Smooth muscle cell (in vitro differentiated cells): Measurements from ENCODE around the gene CACNA1E. TPM values are rescaled to one million over a fixed set of nuclear protein-coding genes. Genes with fewer than 3 reads are reported as not detected.

ENCODE experiments used
- DNase-seq: peaks from one replicate; lab custom pipeline; 2025; ENCODE audit not compliant: unreplicated experiment; lab: John Stamatoyannopoulos, UW
- H2AFZ ChIP-seq: fragments of 200-600 bp; sonication (generic); 2 replicates; pipeline ENCODE4 v1.6.0; 2016; ENCODE audit warnings: antibody characterized with exemption, low read depth, mild to moderate bottlenecking
- H3F3A ChIP-seq: fragments of 200-600 bp; sonication (generic); 2 replicates; pipeline ENCODE4 v1.6.0; 2017; ENCODE audit warnings: antibody characterized with exemption, low read depth
- H3K27ac ChIP-seq: fragments of 200-600 bp; sonication (generic); 2 replicates; pipeline ENCODE4 v1.5.1; 2016; ENCODE audit warnings: low read depth, mild to moderate bottlenecking
- H3K27me3 ChIP-seq: fragments of 200-600 bp; sonication (generic); 2 replicates; pipeline ENCODE4 v1.6.1; 2016; ENCODE audit warnings: low read depth, mild to moderate bottlenecking
- H3K36me3 ChIP-seq: fragments of 200-600 bp; sonication (generic); 2 replicates; pipeline ENCODE4 v1.5.1; 2016; ENCODE audit warnings: low read depth
- H3K4me1 ChIP-seq: fragments of 200-600 bp; sonication (generic); 2 replicates; pipeline ENCODE4 v1.5.1; 2016; ENCODE audit warnings: low read depth
- H3K4me2 ChIP-seq: fragments of 200-600 bp; sonication (generic); 2 replicates; pipeline ENCODE4 v1.6.0; 2016; ENCODE audit warnings: mild to moderate bottlenecking
- H3K4me3 ChIP-seq: fragments of 200-600 bp; sonication (generic); 2 replicates; pipeline ENCODE4 v1.5.1; 2016; ENCODE audit warnings: mild to moderate bottlenecking
- H3K79me2 ChIP-seq: fragments of 200-600 bp; sonication (generic); 2 replicates; pipeline ENCODE4 v1.6.0; 2016; ENCODE audit warnings: low read depth, mild to moderate bottlenecking
- H3K9ac ChIP-seq: fragments of 200-600 bp; sonication (generic); 2 replicates; pipeline ENCODE4 v1.6.0; 2016; ENCODE audit warnings: low read depth
- H3K9me3 ChIP-seq: fragments of 200-600 bp; sonication (generic); replicated peaks from 2 replicates; pipeline ENCODE4 v1.5.1; 2016; ENCODE audit warnings: low read depth
- H4K20me1 ChIP-seq: fragments of 200-600 bp; sonication (generic); 2 replicates; pipeline ENCODE4 v1.6.0; 2016; ENCODE audit warnings: low read depth
- CTCF ChIP-seq: fragments of 200-600 bp; sonication (generic); IDR thresholded peaks from 2 replicates; pipeline ENCODE4 v1.5.1; 2017; ENCODE audit warnings: borderline replicate concordance, mild to moderate bottlenecking, antibody characterized with exemption; ENCODE audit not compliant: insufficient read depth, poor library complexity, severe bottlenecking
- WGBS: methylation state at CpG from one replicate; pipeline ENCODE4 v1.1.7; 2016; ENCODE audit warnings: low lambda C conversion rate; 5-methylcytosine and 5-hydroxymethylcytosine counted together
- polyA plus RNA-seq: library from polyadenylated mRNA; unstranded; fragments of >200 nt; fragmentation: Nextera tagmentation; extraction: Ambion mirVana; gene quantifications from 2 replicates; pipeline ENCODE4 v1.2.1, GENCODE V29; 2016
- total RNA-seq: library from RNA; depleted of rRNA; stranded (reverse); fragments of >200 nt; gene quantifications from 2 replicates; pipeline ENCODE4 v1.2.3, GENCODE V29; 2014

Gene CACNA1E
- total and polyA plus RNA-seq, 2 experiments from 2014 or later, result not detected

- Histone ChIP-seq H3K9ac (no peak overlapping the region), H3K27ac (no peak overlapping the region), H3K4me2 (no peak overlapping the region), H3K4me1 (peaks cover 12% of the 10 kb centered on the region), H3K36me3 (no peaks in the 10 kb centered on the region), H4K20me1 (no peaks in the 10 kb centered on the region), H3F3A (no peaks in the 10 kb centered on the region), H3K27me3 (peaks cover 2% of the 10 kb centered on the region), H3K79me2 (no peaks in the 10 kb centered on the region), H3K4me3 (no peak overlapping the region), H3K9me3 (no peaks in the 10 kb centered on the region), H2AFZ (no peak overlapping the region)
- DNase-seq, result no peak
- 54% methylated on average over 6 of the region's 6 CpGs for WGBS
- TF ChIP-seq CTCF, result peak; percentile 34
These were observed 193.0 kb downstream of the CACNA1E start for GRCh38 chr1:181676269-181676668.

GRCh38 chr1:181680332-181680731 is 197.0 kb downstream of the CACNA1E start:
- Histone ChIP-seq H3K36me3 (no peaks in the 10 kb centered on the region), H3K9me3 (no peaks in the 10 kb centered on the region), H2AFZ (no peak overlapping the region), H3K9ac (no peak overlapping the region), H3K4me3 (no peak overlapping the region), H3K27ac (no peak overlapping the region), H3K4me2 (no peak overlapping the region), H3K79me2 (no peaks in the 10 kb centered on the region), H3F3A (no peaks in the 10 kb centered on the region), H3K27me3 (peaks cover 2% of the 10 kb centered on the region), H4K20me1 (no peaks in the 10 kb centered on the region), H3K4me1 (peaks cover 7% of the 10 kb centered on the region)
- TF ChIP-seq CTCF, result no peak
- DNase-seq, result no peak
- 92% methylated on average over 11 of the region's 11 CpGs for WGBS

- H3K4me1 ChIP-seq, result peaks cover 3% of the 10 kb centered on the region
- no peak for DNase-seq
- H3K9me3 ChIP-seq, result no peaks in the 10 kb centered on the region
- H3F3A ChIP-seq, result no peaks in the 10 kb centered on the region
- H3K79me2 ChIP-seq, result no peaks in the 10 kb centered on the region
- H2AFZ ChIP-seq, result no peak overlapping the region
- no peak for TF ChIP-seq CTCF
- H3K4me3 ChIP-seq, result no peak overlapping the region
- no peaks in the 10 kb centered on the region for H4K20me1 ChIP-seq
- no peak overlapping the region for H3K27ac ChIP-seq
- H3K27me3 ChIP-seq, result peaks cover 2% of the 10 kb centered on the region
- WGBS, result 77% methylated on average over 7 of the region's 7 CpGs
- no peaks in the 10 kb centered on the region for H3K36me3 ChIP-seq
- no peak overlapping the region for H3K4me2 ChIP-seq
- no peak overlapping the region for H3K9ac ChIP-seq
These were observed 197.6 kb downstream of the CACNA1E start for GRCh38 chr1:181680871-181681270.

GRCh38 chr1:181685211-181685610 is 201.9 kb downstream of the CACNA1E start:
- Histone ChIP-seq H3K9ac (no peak overlapping the region), H4K20me1 (no peaks in the 10 kb centered on the region), H3F3A (no peaks in the 10 kb centered on the region), H2AFZ (no peak overlapping the region), H3K4me2 (no peak overlapping the region), H3K4me3 (no peak overlapping the region), H3K27me3 (no peaks in the 10 kb centered on the region), H3K27ac (no peak overlapping the region), H3K36me3 (no peaks in the 10 kb centered on the region), H3K4me1 (no peaks in the 10 kb centered on the region), H3K9me3 (no peaks in the 10 kb centered on the region), H3K79me2 (no peaks in the 10 kb centered on the region)
- no peak for DNase-seq
- no peak for TF ChIP-seq CTCF
- WGBS, result 80% methylated on average over 2 of the region's 2 CpGs
